NCI-H526 treated with DMSO at 0.1 percent for 48 hours (cell line): ENCODE results near the gene TOPBP1.

ENCODE experiments used
- DNase-seq: peaks from one replicate; lab custom pipeline; 2025; lab: John Stamatoyannopoulos, UW

TOPBP1 gene

DNA sequence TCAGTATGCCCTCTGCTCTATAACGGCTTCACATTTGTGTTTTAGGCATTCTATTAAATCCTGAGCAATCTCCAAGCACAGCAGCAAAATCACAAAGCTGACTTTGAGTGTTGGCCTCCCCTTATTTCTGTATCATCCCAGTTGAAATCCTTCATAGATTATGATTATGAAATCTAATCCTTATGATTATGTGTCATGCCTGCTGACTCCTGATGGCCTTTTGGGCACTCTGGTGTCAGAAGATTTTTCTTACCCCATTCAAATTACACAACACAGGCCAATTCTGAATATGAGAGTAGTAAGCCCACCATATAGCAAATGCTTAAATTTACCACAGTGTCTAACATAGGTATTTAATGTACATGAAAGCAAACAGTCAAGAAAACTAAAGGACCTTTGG is 53.9 kb downstream of the TOPBP1 start:
- no peak for DNase-seq

- no peak for DNase-seq
These were observed 54.8 kb downstream of the TOPBP1 start for GRCh38 chr3:133606902-133607301.

- no peak for DNase-seq
These were observed 55.4 kb downstream of the TOPBP1 start for GRCh38 chr3:133606342-133606741.

GRCh38 chr3:133600572-133601081 is 61.1 kb downstream of the TOPBP1 start:
- DNase-seq, result no peak

- no peak for DNase-seq
These were observed 62.5 kb downstream of the TOPBP1 start for GRCh38 chr3:133599280-133599679.

GRCh38 chr3:133598405-133598804 is 63.3 kb downstream of the TOPBP1 start:
- DNase-seq, result no peak

GRCh38 chr3:133595341-133595740 is 66.4 kb downstream of the TOPBP1 start:
- no peak for DNase-seq

GRCh38 chr3:133593243-133593642 is 68.5 kb downstream of the TOPBP1 start:
- DNase-seq, result no peak

- DNase-seq, result no peak
These were observed 68.9 kb downstream of the TOPBP1 start for GRCh38 chr3:133592843-133593242.

DNA sequence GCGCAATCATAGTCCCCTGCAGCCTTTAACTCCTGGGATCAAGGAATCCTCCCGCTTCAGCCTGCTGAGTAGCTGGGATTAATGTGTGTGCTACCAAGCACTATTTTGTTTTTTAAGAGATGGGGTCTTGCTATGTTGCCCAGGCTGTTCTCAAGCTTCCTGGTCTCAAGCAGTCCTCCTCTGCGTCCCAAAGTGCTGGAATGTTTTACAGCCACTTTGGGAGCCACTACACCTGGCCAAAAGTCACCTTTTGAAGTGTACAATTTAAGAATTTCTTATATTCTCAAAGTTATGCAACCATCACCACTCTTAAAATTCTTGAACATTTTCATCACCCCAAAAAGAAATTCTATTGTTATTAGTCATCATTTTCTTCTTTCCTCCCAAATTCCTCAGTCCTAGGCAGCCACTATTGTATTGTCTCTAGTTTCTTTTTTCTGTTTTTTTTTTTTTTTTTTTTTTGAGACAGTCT is 70.4 kb downstream of the TOPBP1 start:
- no peak for DNase-seq

- no peak for DNase-seq
These were observed 72.2 kb downstream of the TOPBP1 start for GRCh38 chr3:133589503-133589902.

DNA sequence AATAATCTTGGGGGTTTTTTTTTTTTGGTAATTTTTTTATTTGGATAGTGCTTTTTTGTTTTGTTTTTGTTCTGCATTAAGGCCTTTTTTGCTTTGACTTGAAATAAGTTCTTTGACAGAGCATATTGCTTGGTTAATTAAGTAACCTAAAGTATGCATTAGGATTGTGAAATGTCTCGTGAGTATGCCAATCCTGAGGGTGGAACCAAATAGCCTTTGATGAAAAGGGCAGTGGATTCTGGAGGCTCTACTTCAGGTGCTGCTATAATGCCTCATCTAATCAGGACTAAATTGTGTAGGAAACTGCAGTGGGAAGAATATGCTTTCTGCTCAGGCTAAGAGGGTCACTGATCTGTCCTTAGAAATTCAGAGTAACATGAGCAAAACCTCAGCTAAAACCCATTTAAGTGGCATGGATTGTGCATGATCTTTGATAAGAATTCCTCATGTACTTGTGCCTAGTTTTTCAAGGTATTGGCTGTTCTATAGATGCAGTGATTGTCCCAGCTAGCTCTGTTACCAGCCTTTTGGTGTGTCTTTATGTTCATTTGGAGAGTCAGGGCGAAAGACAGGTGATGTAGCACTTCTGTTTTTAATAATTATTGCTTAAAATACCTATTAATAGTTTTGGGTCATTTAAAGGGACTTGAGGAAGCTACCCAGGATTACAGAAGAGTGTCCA is 72.8 kb downstream of the TOPBP1 start:
- DNase-seq, result no peak

- no peak for DNase-seq
These were observed 73.7 kb downstream of the TOPBP1 start for GRCh38 chr3:133588035-133588434.

- no peak for DNase-seq
These were observed 78.3 kb downstream of the TOPBP1 start for GRCh38 chr3:133583396-133583795.

- no peak for DNase-seq
These were observed 83.1 kb downstream of the TOPBP1 start for GRCh38 chr3:133578548-133579191.

- DNase-seq, result no peak
These were observed 85.6 kb downstream of the TOPBP1 start for GRCh38 chr3:133576169-133576568.

DNA sequence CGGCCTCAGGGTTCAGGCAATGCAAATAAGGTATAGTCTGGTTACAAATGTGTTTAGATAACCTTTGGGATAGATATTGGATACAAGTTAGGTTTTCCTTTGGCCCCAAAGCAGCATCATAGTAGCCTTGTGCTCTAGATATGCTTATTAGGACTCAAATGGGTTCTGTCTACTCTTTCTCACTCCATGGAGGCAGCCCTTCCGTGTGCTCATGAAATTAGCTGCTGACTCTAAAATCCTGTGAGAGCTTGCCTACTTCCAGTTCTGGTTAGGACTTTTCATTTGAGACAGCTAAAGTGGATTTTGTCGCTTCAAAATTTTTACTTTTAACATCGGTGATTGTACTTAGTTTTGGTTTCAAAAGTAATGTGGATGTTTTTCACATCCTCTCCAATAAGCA is 86.7 kb downstream of the TOPBP1 start:
- DNase-seq, result no peak

DNA sequence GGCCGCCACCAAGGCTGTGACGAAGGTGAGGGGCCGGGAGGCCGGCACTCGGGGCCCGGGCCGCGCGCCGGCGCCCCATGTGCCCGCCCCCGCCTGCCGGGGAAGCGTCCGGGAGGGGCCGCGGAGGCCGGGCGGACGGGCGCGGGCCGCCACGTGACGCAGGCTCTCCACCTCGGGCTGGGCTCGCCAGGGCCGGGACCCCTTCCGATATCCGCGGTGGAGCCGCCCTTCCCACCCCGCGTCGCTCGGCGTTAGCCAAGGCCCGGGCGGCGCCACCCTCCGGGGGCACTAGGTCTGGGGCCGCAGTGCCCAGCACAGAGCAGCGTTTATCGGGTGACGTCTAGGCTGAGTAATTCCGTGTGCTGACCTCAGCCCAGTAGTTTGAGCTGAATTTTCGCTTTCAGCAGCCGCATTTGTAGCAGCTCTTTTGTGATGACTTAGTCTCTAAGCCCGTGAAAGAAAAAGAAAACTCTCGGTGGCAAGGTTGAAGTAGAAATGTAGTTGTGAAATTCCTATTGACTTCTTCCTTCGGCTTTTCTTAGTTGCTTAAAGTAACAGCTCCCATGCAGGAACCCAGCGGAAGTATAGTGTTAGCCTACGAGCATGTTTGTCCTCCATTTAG is 87.4 kb downstream of the TOPBP1 start:
- no peak for DNase-seq

DNA sequence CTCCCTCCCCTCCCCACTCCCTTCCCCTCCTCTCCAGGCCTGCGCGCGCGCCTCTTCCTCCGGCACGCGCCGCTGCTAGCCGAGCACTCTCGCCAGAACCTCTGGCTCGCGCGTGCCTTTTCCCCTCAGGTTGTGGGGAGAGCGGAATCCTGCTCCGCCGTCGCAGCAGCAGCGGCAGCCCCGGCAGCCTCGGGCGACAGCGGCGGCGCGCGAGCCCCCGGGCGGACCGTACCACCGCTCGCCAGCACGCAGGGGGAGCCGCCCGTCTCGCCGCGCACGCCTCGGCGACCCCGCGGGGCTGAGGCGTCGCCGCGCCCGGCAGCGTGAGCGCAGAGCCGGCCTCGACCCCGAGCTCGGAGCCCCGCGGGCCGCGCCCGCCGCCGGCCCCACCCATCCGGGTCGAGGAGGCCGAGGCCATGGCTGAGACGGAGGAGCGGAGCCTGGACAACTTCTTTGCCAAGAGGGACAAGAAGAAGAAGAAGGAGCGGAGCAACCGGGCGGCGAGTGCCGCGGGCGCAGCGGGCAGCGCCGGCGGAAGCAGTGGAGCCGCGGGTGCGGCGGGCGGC is 88.0 kb downstream of the TOPBP1 start, which contains the start of gene CDV3:
TSS of gene CDV3 (plus strand) at position 58 of the 566 bp plus-strand sequence. CDS start at position 417, 359 bp downstream.
- DNase-seq, result no peak

GRCh38 chr3:133573054-133573628 is 88.6 kb downstream of the TOPBP1 start:
- no peak for DNase-seq

- no peak for DNase-seq
These were observed 89.3 kb downstream of the TOPBP1 start for GRCh38 chr3:133572158-133573053.
